OCI-LY1 (cell line): Measurements from ENCODE around the gene ZMYM4.
"Not testable (repeated sequence)": the region's sequence is repeated elsewhere in the genome, so short reads cannot be mapped to it uniquely, and the experiment has no call there.

ENCODE experiments used
- H2AFZ ChIP-seq: fragments of 200-600 bp; sonication (generic), shearing (Covaris generic); 2 replicates; pipeline ENCODE4 v1.6.0; 2014; ENCODE audit warnings: antibody characterized with exemption, mild to moderate bottlenecking, low read length
- H3F3A ChIP-seq: fragments of 200-600 bp; sonication (generic), shearing (Covaris generic); 2 replicates; pipeline ENCODE4 v1.6.0; 2014; ENCODE audit warnings: mild to moderate bottlenecking, antibody characterized with exemption, low read length, moderate library complexity; ENCODE audit not compliant: insufficient read depth
- H3K27ac ChIP-seq: fragments of 200-600 bp; sonication (generic); 2 replicates; pipeline ENCODE4 v1.5.1; 2014; ENCODE audit warnings: low read length, mixed run types, mild to moderate bottlenecking, low read depth; ENCODE audit not compliant: poor library complexity, severe bottlenecking
- H3K27me3 ChIP-seq: fragments of 200-600 bp; sonication (generic); 2 replicates; pipeline ENCODE4 v1.6.0; 2014; ENCODE audit warnings: antibody characterized with exemption, mild to moderate bottlenecking, low read length, moderate library complexity; ENCODE audit not compliant: insufficient read depth
- H3K36me3 ChIP-seq: fragments of 200-600 bp; sonication (generic); 2 replicates; pipeline ENCODE4 v1.6.1; 2014; ENCODE audit warnings: mild to moderate bottlenecking, antibody characterized with exemption, low read length, moderate library complexity, mixed read lengths; ENCODE audit not compliant: insufficient read depth
- H3K4me1 ChIP-seq: fragments of 200-600 bp; sonication (generic); 2 replicates; pipeline ENCODE4 v1.5.1; 2014; ENCODE audit warnings: mild to moderate bottlenecking, low read length, moderate library complexity; ENCODE audit not compliant: insufficient read depth, severe bottlenecking
- H3K4me2 ChIP-seq: fragments of 200-600 bp; sonication (generic), shearing (Covaris generic); 2 replicates; pipeline ENCODE4 v1.6.1; 2014; ENCODE audit warnings: low read length
- H3K4me3 ChIP-seq: fragments of 200-600 bp; sonication (generic); 2 replicates; pipeline ENCODE4 v1.5.1; 2014; ENCODE audit warnings: low read length, low read depth, mild to moderate bottlenecking, mixed read lengths; ENCODE audit not compliant: poor library complexity, severe bottlenecking
- H3K79me2 ChIP-seq: fragments of 200-600 bp; shearing (Covaris generic); 2 replicates; pipeline ENCODE4 v1.6.1; 2016; ENCODE audit warnings: mixed run types, low read length, mixed read lengths; ENCODE audit not compliant: insufficient read depth
- H3K9ac ChIP-seq: fragments of 200-600 bp; sonication (generic), shearing (Covaris generic); 2 replicates; pipeline ENCODE4 v1.6.1; 2014; ENCODE audit warnings: mild to moderate bottlenecking, low read length, mixed read lengths
- H3K9me2 ChIP-seq: fragments of 200-600 bp; sonication (generic), shearing (Covaris generic); 2 replicates; pipeline ENCODE4 v1.6.1; 2014; ENCODE audit warnings: low read depth, mild to moderate bottlenecking, low read length, mixed read lengths
- H3K9me3 ChIP-seq: fragments of 200-600 bp; shearing (Covaris generic); 2 replicates; pipeline ENCODE4 v1.6.1; 2014; ENCODE audit warnings: low read length, mixed read lengths
- H4K20me1 ChIP-seq: fragments of 200-600 bp; sonication (generic), shearing (Covaris generic); 2 replicates; pipeline ENCODE4 v1.6.0; 2016; ENCODE audit warnings: mild to moderate bottlenecking, low read length; ENCODE audit not compliant: insufficient read depth
- CTCF ChIP-seq: fragments of 200-600 bp; sonication (generic), shearing (Covaris generic); IDR thresholded peaks from 2 replicates; pipeline ENCODE4 v1.5.1; 2017; ENCODE audit warnings: mild to moderate bottlenecking, antibody characterized with exemption, low read length, moderate library complexity, mixed read lengths
- EZH2 ChIP-seq: fragments of 200-600 bp; sonication (generic), shearing (Covaris generic); IDR thresholded peaks from 2 replicates; pipeline ENCODE4 v1.8.0; 2017; ENCODE audit warnings: borderline replicate concordance, mixed run types, mild to moderate bottlenecking, antibody characterized with exemption, low read length, moderate library complexity, mixed read lengths

Gene ZMYM4

GRCh38 chr1:35379317-35380000 lies 111.0 kb downstream of the ZMYM4 start:
- H3F3A ChIP-seq, result peaks cover 4% of the 10 kb centered on the region; the same call in 1 of the 2 replicates
- no peak overlapping the region for H2AFZ ChIP-seq
- H3K36me3 ChIP-seq, result peaks cover 13% of the 10 kb centered on the region; the same call in 1 of the 2 replicates
- TF ChIP-seq EZH2 (no peak), CTCF (no peak)
- H3K4me2 ChIP-seq, result no peak overlapping the region
- H4K20me1 ChIP-seq, result no peaks in the 10 kb centered on the region
- H3K27ac ChIP-seq, result no peak overlapping the region
- no peaks in the 10 kb centered on the region for H3K4me1 ChIP-seq
- no peaks in the 10 kb centered on the region for H3K79me2 ChIP-seq
- no peaks in the 10 kb centered on the region for H3K9me3 ChIP-seq
- no peak overlapping the region for H3K9ac ChIP-seq
- no peaks in the 10 kb centered on the region for H3K9me2 ChIP-seq
- no peaks in the 10 kb centered on the region for H3K27me3 ChIP-seq
- no peak overlapping the region for H3K4me3 ChIP-seq

- not testable (repeated sequence) for H3K4me2 ChIP-seq, H3K9me3 ChIP-seq, H3K9ac ChIP-seq, H3K27ac ChIP-seq, H3K4me1 ChIP-seq, H3K4me3 ChIP-seq, H3K27me3 ChIP-seq, H3F3A ChIP-seq, H3K79me2 ChIP-seq, H2AFZ ChIP-seq, H4K20me1 ChIP-seq, H3K9me2 ChIP-seq
- peaks cover 16% of the 10 kb centered on the region; the same call in 1 of the 2 replicates for H3K36me3 ChIP-seq
Observed at GRCh38 chr1:35380111-35380510, 111.6 kb downstream of the ZMYM4 start.

GRCh38 chr1:35382107-35382506 lies 113.6 kb downstream of the ZMYM4 start:
- no peaks in the 10 kb centered on the region for H4K20me1 ChIP-seq
- H3K9ac ChIP-seq, result no peak overlapping the region
- H3F3A ChIP-seq, result peaks cover 4% of the 10 kb centered on the region; the same call in 1 of the 2 replicates
- no peak overlapping the region for H3K4me2 ChIP-seq
- no peak overlapping the region for H2AFZ ChIP-seq
- H3K4me1 ChIP-seq, result no peaks in the 10 kb centered on the region
- H3K9me3 ChIP-seq, result no peaks in the 10 kb centered on the region
- TF ChIP-seq CTCF (no peak), EZH2 (no peak)
- no peak overlapping the region for H3K4me3 ChIP-seq
- no peaks in the 10 kb centered on the region for H3K79me2 ChIP-seq
- peaks cover 27% of the 10 kb centered on the region for H3K36me3 ChIP-seq
- H3K27me3 ChIP-seq, result no peaks in the 10 kb centered on the region
- H3K9me2 ChIP-seq, result no peaks in the 10 kb centered on the region
- H3K27ac ChIP-seq, result no peak overlapping the region

- H3K9me2 ChIP-seq, result no peaks in the 10 kb centered on the region
- no peaks in the 10 kb centered on the region for H3K4me1 ChIP-seq
- no peaks in the 10 kb centered on the region for H4K20me1 ChIP-seq
- H3K36me3 ChIP-seq, result peaks cover 49% of the 10 kb centered on the region
- no peaks in the 10 kb centered on the region for H3K9me3 ChIP-seq
- TF ChIP-seq EZH2, result no peak
- TF ChIP-seq CTCF, result no peak
- H3K79me2 ChIP-seq, result no peaks in the 10 kb centered on the region
- no peak overlapping the region for H3K9ac ChIP-seq
- no peak overlapping the region for H3K4me3 ChIP-seq
- no peak overlapping the region for H2AFZ ChIP-seq
- no peak overlapping the region for H3K4me2 ChIP-seq
- peaks cover 4% of the 10 kb centered on the region; the same call in 1 of the 2 replicates for H3F3A ChIP-seq
- H3K27ac ChIP-seq, result no peak overlapping the region
- H3K27me3 ChIP-seq, result no peaks in the 10 kb centered on the region
Observed at GRCh38 chr1:35386290-35386689, 117.8 kb downstream of the ZMYM4 start.
